ENCODE data around the gene BPIFB2.

Gene BPIFB2

DNA sequence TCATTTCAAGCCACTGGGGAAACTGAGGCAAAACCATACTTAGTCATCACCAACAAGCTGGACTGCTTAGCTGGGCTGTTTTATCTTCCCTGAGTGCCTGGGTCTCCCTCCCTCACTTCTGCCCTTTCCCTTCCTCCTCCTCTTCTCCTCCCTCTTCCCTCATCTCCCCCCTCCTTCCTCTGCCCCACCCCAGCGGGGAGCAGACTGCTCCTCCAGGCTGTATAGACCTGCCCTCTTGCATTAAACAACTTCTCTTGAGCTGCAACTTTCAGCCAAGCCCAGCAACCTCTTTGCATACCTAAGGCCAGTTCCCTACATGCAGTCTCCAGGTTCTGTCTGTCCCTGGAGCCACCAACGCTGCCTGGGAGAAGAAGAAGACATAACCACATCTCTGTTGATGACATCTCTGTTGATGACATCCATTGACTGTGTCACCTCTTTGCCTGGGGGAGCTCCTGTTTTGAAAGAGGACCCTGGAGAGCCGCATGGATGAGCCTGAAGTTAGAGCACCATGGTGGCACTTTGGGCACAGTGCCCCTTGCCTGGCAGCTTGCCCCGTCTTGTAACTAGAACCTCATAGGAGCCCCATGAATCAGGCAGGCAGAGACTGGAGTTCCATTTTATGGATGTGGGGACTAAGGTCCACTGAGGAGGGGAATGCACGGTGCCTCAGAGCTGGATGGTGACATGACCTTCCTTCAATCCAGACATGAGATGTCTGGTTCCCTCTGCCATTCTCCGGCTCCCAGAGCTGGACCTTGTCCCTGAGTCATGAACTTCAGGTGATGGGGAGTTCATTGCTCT is 16.1 kb downstream of the BPIFB2 start:
- no peak for DNase-seq

DNA sequence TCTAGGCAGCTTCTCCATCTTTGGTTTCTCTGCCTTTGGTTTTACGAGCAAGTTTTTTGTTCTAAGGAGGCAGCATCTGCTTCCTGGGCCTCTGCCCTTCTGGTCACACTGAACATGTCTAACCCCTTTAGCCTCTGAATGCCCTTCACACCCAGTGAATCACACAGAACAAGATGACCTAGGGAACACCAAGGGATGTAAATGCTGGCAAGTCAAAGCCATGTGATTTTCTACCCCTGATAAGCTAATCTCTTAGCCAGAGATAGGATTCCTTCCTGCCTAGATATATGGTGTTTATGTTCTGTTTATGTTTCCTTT is 16.7 kb downstream of the BPIFB2 start:
- DNase-seq, result no peak

DNA sequence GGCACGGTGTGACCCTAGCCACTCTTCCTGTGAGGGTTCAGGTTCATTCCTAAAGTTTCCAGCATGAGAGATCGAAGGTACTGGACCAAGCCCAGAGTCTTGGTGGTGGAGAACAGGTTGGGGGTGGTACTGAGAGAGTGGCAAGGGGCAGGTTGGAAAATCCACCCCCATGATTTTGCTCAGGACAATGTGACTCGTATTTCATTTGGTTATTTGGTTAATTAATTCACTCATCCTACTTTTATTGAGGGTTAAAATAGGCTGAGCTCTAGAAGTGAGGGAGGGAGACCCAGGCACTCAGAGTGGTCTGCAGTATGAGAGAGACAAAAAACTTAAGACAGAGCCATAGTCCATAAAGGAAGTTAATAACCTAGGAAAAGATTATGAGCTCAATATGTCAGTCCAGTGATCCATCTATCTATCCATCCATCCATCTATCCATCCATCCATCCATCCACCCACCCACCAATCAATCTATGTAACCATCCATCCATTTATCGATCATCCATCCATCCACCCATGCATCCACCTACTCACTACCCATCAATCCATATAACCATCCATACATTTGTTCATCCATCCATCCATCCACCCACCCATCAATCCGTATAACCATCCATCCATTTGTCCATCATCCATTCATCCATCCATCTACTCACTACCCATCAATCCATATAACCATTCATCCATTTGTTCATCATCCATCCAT is 17.3 kb downstream of the BPIFB2 start:
- DNase-seq, result no peak

DNA sequence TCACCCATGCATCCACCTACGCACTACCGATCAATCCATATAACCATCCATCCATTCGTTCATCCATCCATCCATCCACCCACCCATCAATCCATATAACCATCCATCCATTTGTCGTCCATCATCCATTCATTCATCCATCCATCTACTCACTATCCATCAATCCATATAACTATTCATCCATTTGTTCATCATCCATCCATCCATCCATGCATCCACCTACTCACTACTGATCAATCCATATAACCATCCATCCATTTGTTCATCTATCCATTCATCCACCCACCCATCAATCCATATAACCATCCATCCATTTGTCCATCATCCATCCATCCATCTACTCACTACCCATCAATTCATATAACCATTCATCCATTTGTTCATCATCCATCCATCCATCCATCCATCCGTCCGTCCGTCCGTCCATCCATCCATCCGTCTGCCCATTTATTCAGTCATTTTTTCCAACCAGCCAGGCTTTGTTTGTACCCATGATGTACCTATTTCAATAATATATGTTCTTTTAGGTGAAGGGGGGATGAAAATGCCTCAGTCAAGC is 17.9 kb downstream of the BPIFB2 start:
- no peak for DNase-seq

DNA sequence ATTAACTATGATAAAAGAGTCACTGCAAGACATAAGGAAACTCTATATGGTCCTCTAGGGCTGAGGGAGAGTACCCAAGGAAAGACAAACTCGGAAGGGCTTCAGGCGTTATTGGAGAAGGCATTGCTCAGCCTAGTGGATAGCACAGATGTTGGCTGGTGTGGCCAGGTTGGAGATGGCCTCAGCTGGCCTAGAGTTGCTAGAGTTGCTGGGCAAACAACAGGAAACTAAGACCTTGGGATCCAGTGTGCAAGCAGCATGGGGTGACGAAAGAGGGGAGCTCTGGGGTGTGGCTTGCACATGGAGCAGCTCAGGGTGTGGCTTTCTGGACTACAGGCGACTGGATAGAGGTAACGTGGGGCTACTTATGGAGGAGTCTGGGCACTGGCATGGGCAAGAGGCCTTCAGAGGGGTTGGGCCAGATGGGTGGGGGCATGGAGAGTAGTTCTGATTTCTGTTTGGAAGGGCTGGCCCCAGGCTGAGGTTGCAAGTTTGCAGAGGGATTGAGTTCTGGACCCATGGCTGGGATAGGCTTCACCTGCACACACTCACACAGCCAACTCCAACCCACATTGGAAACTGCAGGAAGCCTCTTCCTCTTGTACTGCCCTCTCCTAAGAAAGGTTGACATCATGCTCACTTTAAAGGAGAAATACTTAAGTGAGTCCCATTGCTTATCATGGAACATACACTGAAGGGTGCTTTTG is 18.7 kb downstream of the BPIFB2 start:
- no peak for DNase-seq

DNA sequence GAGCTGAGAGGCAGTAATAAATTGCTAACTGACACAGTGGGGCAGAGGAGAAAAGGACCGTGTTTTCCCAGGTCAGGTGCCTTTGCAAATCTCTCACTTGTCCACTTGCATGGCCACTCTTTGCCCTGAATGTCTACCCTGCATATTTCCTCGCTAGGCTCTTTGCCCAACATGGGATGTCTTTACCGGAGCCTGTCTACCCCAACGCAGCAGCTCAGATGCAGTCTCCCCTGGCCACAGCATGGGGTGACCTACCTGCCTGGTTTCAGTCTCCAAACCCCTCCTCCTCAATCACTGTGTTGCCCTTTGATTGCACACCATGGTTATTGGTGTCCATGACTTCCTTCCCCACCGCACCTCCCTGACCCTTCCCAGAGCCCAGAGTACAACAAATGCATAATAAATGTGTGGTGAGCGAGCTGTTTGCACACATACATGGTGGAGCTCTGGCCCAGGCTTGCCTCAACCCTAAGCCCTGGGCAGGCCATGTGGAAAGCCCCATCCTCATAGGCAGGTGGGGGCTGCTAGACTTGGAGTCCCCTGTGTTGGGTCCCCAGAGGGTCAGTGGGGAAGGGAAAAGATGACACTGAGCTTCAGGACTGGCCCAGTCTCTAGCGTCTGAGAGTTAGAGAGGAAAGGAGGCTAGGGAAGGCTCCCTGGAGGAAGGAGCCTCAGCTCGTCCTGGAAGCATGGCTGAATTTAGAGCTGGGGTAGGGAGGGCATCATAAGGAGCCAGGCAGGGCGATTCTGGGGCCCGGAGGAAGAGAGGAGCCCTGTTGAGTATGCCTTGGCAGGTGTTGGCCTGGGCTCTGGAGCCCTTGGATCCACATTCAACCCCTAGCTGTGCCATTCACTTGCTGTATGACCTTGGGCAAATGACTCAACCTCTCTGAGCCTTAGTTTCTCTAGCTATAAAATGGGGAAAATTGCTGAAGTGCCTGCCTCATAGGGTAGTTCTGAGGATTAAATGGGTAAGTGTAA is 19.6 kb downstream of the BPIFB2 start:
- DNase-seq, result no peak

DNA sequence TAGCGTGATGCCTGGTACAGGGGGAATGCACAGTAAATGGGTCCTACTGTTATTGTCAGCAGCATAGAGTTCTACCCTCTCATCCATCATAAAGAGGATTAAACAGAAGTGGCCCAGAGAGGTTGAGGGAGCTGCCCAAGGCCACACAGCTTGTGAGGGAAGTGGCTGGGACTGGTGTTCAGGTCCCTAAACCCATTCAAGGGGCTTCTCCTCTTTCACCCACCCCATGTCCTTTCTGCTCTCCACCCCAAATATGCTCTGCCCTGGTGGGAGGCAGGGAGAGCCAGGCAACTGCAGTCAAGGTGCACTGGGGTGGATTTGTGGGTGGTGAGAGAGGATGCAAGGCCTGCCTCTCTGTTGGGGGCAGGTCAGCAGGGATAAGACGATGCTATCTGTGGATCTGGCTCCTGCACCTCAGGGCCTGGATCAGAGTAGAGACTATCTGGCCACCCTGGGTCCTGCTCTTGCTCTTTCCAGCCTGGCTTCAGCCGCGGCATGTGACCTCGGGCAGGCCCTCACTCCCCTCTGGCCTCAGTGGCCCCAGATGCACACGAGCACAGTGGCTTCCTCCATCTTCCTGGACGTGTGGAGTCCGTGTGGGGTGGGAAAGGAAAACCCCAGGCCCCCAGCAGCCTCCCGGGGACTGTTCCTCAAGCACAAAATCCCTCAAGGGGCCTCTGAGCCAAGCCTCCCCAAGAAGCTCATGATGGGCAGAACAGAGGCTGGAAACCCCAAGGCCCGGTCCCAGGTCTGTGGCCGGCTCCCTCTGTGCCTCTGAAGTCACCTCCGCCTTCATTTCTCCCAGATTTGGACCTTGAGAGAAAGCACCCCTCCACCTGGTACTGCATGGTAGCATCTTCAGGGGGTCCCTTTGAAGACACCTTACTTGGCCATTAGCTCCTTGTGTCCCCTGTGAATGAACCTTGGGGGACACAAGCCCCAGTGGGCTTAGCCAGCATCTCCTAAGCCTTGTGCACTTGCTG is 20.6 kb downstream of the BPIFB2 start:
- no peak for DNase-seq

DNA sequence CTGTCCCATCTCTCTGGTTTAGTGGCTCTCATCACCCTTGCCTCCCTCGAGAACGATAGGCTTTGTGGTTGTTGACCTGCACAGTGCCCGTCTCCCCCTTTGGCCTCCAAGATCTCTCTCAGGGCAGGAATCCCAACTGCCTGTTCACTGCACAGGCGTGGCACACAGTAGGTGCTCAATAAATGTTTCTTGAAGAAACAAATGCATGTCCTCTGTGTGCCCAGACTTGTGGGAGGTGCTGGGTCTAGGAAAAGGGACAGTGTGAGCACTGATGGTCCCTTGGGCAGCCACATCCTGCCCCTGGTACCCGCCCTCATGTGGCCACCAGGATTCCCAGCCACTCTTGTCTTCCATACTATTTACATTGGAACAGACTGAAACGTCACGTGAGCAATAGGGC is 21.4 kb downstream of the BPIFB2 start:
- no peak for DNase-seq

DNA sequence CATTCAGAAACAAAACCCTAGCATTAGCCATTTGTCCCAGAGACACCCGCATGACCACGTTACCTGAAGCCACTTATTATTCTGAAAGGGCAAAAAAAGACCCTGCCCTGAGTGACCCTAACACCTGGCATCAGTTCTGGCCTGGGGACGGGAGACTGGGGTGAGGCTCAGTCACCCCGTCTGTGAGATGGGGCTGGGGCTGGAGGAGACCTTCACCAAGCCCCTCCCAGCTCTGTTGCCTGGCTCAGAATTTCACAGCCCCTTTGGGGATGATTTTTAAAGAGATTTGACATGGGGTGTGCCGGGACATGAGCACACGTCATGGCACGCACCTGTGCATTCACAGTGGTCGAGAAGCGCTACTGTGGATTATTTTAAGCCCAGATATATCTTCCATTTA is 22.6 kb downstream of the BPIFB2 start:
- no peak for DNase-seq

DNA sequence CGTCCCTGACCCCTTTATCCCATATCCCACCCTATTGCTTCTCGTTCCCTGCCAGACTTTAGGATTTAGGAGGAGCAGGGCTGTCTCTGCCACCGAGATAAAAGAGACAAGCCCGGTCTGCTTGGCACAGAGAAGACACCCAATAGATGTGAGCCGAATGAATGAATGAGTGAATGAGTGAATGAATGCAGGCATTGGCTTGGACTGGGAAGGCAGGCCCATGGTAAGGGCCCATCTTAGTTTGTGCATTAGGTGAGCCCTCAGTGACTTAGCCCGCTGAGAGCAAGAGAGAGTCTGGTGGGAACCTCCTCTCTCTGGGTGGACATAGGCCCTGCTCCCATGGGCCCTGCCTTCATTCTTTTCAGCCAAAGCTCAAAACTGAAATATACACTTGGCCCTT is 23.1 kb downstream of the BPIFB2 start:
- no peak for DNase-seq

DNA sequence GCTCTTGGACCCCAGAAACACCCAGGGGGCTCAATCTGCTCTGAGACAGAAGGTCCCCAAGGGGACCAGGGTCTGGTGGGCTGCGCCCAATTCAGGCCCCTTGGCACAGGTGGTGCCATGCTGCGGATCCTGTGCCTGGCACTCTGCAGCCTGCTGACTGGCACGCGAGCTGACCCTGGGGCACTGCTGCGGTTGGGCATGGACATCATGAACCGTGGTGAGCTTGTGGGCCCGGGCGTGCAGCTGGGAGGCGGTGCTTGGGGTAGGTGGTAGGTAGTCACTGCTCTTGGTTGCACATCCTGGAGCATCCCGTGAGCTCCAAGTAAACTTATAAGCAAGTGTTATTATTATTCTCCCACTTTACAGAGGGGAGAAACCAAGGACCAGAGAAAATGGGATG is 24.0 kb downstream of the BPIFB2 start, which contains the start of gene BPIFB6:
Gene BPIFB6, plus strand, starts transcription at position 118 of the 400 bp plus-strand sequence. Its CDS starts 0 bp downstream, at position 118.
- no peak for DNase-seq

DNA sequence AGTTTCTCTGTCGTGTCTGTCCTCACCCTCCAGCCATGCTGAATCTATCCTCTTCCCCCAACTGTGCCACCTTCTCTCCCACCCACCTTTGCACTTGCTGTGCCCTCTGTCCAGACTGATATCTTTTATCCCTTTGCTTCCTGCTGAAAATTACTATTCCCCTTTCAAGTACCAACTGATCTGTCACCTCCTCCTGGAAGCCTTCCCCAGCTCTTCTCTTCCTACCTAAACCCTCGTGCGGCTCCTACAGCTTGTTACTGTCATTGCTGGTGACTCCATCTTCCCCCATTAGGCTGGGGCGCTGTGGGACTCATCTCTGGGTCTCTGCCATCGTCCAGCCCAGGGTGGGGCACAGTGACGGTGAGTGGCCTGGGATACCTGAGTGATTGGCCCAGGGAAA is 25.1 kb downstream of the BPIFB2 start:
- DNase-seq, result no peak

DNA sequence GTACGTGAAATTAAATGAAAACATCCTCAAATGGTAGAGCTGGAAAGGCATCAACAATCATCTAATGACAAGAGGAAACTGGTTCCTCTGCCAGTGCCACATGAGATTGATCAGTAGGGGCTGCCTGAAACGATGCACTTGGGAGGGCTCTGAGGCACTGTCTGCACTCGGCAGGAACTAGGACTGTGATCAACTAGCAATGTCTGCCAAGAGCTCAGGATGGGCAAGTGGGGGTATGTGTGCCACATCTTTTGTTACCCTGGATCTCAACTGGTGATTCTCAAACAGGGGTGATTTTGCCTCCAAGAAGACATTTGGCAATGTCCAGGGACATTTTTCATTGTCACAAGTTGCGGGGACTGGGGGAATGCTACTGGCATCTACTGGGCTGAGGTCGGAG is 25.9 kb downstream of the BPIFB2 start:
- DNase-seq, result no peak

DNA sequence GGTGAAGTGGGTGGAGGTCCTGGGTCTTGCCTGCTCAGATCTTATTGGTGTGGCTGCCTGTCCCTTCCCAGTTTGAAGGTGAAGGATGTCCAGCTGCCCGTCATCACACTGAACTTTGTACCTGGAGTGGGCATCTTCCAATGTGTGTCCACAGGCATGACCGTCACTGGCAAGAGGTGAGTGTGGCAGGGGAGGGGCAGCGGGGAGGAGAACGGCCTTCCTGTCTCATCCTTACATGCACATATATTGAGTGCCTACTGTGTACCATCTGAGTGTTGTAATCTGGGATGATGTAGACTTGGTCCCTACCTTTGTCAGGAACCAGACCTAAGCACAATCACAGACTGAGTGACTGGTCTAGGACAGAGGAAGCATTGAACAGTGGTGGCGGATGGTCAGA is 26.6 kb downstream of the BPIFB2 start:
- no peak for DNase-seq

DNA sequence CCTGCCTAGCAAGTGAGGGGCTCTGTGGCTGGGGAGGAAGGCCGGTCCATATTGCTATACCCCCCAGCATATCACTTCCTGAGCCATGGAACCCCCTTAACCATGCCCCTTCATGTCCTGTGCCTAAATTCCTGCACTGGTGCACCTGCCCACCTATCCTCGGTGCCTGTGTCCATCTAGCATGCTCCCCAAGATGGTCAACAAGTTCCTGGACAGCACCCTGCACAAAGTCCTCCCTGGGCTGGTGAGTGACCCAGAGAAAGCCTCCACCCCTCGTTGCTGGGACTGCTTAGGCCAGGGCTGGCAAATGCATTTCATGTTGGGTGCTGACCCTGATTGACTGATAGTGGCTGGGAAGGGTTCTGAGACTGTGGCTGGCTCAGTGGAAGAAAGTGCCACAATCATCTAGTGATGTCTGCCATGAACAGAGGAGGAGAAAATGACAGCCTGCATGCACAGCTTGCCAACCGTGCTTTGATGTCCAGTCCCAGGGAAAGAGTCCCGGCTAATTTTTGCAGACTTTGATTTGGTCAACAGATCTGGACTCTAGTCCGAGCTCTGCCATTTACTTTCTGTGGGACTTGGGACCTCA is 27.5 kb downstream of the BPIFB2 start:
- DNase-seq, result no peak

DNA sequence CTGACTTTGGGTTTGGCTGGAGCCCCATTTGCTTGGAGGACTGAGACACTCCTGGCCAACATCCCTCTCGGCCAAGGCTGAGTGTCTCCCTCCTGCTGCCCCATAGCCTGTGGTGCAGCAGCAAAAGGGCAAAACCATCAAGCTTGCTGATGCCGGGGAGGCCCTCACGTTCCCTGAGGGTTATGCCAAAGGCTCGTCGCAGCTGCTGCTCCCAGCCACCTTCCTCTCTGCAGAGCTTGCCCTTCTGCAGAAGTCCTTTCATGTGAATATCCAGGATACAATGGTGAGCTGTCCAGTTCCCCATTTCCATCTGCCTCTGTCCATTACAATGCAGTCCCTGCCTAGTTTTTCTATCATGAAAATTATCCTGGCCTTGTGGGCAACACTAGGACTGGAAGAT is 30.0 kb downstream of the BPIFB2 start:
- DNase-seq, result no peak

DNA sequence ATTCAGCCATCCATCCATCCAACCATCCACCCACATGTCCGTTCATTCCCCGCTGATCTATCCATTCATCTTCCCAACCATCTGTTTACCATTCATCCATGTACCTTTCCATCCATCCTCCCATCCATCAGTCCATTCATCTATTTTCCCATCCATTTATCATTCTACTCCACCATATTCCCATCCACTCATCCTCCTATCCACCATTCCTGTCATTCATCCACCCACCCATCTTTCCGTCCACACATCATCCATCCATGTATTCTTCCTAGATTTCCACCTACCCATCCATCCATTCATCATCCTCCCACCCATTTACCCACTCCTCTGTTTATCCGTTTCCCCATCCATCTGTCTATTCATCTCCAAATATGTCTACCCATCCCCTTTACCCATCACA is 30.7 kb downstream of the BPIFB2 start:
- no peak for DNase-seq

DNA sequence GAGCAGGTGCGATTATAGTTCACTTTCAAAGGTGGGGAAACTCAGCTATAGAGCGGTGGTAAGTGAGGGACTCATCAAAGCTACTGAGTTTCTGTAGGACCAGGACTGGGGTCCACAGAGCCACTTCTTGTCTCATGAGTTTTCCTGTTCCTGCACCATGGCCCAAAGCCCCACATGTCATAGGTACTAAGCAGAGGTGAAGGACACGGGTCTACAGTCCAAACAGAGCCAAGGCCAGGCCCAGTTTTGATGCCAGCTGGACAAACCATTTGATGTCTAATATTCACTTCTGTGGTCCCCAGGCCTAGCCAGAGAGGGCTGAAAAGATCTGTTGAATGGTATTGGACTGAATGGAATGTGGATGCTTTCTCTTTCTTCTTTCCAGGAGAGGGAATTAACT is 34.9 kb downstream of the BPIFB2 start:
- DNase-seq, result no peak

DNA sequence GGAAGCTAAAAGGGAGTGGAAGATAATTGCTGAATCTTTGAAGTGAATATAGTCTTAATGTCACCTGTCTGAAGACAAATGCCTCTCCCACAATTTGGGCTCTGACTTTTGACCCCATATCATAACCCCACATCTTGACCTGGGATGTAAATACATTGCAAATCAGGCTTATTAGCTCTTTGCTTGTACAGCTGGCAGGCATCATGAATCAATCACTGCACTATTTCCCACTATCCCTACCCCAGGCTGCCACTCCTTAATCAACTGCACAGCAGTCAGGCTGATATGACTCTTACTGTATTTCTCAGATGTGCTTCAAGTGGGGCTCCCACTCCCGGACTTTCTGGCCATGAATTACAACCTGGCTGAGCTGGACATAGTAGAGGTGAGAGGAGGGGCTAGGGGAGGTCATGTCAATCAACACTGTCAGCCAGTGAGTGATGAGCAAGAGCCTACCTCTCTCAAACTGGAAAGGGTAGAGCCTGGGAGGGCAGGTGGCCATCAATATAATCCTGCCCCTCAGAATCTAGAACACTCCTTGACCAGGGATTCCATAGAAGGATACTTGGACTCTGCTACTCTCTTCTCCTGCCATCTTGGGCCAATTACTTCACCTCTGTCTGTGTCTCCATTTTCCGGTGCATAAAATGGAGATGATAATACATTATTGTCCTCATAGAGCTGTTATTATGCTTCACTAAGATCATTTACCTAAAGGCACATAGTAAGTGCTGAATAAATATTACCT is 35.7 kb downstream of the BPIFB2 start:
- no peak for DNase-seq

DNA sequence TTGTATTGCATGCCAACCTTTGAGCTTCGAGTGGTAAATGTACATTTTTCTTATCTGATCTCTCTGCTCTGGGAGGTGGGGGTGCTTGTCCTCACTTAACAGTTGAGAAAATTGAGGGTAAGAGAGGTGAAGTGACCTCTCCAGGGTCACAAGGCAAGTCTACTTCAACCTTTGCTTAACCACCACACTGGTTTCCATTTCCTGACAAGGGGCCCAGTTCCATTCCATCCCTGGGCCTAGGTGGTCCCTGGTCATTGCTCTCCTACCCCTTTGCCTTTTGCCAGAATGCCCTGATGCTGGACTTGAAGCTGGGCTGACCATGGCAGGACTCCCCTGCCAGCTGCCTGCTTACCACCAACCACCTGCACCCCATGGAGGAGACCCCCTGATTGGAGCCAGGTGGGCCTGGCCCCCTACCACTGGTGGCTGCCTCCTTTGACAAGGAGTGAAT is 36.3 kb downstream of the BPIFB2 start:
- no peak for DNase-seq
